Omental fat pad (tissue), 4 donors: Measurements from ENCODE around the gene ANKAR. TPM values are rescaled to one million over a fixed set of nuclear protein-coding genes. Genes with fewer than 3 reads are reported as not detected.

Source experiments
- ATAC-seq: fragments of 150-250 bp; one replicate; pipeline ENCODE4 v1.9.1; 2016; ENCODE audit warnings: mild to moderate bottlenecking, moderate library complexity; ENCODE audit not compliant: low FRiP score
- DNase-seq: peaks from one replicate; pipeline ENCODE4 v3.0.0-alpha.2; 2019; ENCODE audit warnings: low spot score
- total RNA-seq, 4 donors: library from RNA; depleted of rRNA; stranded (reverse); fragments of >200 nt; gene quantifications; one replicate each; pipeline ENCODE4 v1.1.0, GENCODE V29; 2016
- TF ChIP-seq, protein P1 (sequence below), 3 donors: fragments of 450-650 bp; IDR thresholded peaks; one replicate each; pipeline ENCODE4 v1.5.1; 2016 to 2017; ENCODE audit warnings: antibody characterized with exemption in 3 of 3, mild to moderate bottlenecking in 3 of 3, moderate library complexity in 2 of 3

The ANKAR gene
- total RNA-seq, 4 donors from 2014 or later = 7.3 to 19.4 (median 10.8) TPM

DNA sequence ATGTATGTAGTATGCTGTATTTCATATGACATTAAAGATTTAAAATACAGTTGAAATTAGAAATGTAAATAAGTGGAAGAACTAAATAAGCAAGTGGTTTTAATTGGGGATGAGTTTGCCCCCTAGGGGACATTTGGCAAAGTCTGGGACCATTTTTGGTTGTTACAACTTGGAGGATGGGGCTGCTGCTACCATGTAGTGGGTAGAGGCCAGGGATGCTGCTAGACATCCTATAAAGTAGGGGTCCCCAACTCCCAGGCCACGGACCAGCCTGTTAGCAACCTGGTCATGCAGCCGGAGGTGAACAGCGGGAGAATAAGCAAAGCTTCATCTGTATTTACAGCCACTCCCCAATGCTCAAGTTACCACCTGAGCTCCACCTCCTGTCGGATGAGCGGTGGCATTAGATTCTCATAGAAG is 41.1 kb upstream of the ANKAR start:
- DNase-seq (no peak), ATAC-seq (no peak)
- TF ChIP-seq, protein P1, sequence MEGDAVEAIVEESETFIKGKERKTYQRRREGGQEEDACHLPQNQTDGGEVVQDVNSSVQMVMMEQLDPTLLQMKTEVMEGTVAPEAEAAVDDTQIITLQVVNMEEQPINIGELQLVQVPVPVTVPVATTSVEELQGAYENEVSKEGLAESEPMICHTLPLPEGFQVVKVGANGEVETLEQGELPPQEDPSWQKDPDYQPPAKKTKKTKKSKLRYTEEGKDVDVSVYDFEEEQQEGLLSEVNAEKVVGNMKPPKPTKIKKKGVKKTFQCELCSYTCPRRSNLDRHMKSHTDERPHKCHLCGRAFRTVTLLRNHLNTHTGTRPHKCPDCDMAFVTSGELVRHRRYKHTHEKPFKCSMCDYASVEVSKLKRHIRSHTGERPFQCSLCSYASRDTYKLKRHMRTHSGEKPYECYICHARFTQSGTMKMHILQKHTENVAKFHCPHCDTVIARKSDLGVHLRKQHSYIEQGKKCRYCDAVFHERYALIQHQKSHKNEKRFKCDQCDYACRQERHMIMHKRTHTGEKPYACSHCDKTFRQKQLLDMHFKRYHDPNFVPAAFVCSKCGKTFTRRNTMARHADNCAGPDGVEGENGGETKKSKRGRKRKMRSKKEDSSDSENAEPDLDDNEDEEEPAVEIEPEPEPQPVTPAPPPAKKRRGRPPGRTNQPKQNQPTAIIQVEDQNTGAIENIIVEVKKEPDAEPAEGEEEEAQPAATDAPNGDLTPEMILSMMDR (IDR thresholded peaks at IDR 0.05) = no peak

DNA sequence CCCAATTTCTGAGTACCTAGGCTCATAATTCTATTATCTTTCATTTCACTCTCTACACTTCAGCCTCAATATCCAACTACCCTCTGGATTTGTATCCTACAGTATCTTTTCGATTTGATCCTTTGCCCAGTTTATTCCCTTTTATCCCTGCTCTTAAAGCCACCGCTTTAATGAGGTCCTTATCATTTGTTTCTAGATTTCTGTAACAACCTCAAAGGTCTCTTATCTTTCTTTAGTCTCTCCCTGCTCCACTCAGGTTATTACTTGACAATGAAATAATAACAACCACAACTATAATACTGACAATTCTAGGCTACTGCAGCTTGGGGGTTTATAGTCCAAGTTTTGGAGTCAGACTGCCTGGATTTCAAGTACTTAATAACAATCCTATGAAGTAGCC is 39.1 kb upstream of the ANKAR start:
- ATAC-seq (no peak), DNase-seq (no peak)
- TF ChIP-seq, protein P1 (IDR thresholded peaks at IDR 0.05) = no peak

DNA sequence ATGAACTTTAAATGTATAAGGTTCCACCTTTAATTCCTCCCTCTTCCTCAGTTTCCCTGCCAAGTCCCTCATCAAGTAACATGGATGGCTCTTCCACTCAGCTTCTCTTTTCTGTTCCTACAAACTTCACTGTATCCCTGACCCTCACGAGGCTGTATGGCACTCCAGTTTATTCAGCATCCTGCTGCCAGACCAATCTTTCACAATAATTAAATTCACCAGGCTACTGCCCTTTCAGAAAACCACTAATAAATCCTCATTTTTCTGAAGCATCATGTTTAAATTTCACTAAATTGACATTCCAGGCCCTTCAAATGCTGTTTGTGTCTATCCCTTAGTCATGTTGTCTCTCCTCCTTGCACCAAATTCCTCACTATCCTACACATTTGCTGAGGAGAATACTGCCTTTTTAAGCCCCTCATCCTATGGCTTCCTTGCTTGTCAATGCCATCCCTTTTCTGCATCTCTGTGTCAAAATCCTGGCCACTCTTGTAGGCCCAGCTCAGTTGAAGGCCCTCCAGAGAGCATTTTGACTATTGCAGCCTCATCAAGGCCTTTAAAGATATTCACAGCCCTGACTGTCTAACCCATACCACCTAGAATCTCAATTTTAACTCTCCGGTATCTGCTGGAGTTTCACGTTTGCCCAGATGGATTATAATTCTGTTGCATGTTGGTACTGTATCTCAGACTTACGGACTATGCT is 36.0 kb upstream of the ANKAR start:
- DNase-seq = no peak
- TF ChIP-seq, protein P1 (IDR thresholded peaks at IDR 0.05) = no peak
- ATAC-seq = no peak

DNA sequence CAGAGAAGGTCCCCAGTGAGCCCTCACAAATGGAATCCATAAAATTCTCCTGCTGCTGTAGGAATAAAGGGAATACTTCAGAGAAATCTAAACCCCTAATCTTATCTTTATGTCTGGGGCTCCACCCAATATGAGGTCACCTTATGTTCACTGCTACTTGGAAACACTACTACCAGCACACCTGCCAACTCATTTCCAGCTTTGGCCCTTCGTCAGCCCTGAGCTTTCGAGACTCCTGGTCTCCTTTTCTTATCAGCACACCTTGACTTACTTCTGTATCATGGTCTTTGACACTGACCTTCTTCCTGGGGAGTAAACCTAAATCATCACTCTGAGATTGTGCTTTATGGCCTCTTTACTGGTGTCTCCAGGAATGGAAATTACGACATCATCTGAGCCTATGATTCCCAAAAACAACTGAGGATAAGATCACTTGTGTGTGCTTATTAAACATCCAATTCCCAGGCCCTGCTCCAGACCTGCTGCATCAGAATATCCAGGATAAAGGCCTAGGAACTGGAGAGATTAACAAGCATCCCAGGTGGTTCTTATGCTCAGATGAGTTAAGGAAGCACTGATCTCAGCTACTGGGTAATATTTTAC is 35.4 kb upstream of the ANKAR start:
- DNase-seq (no peak), ATAC-seq (no peak)
- TF ChIP-seq, protein P1 (IDR thresholded peaks at IDR 0.05) = no peak

- ATAC-seq (no peak), DNase-seq (no peak)
- TF ChIP-seq, protein P1 (IDR thresholded peaks at IDR 0.05) = no peak
These were observed 33.5 kb upstream of the ANKAR start for GRCh38 chr2:189641002-189641401.

- TF ChIP-seq, protein P1 (IDR thresholded peaks at IDR 0.05) = no peak
- DNase-seq (no peak), ATAC-seq (no peak)
These were observed 32.9 kb upstream of the ANKAR start for GRCh38 chr2:189641590-189641989.

GRCh38 chr2:189646521-189646920 is 27.9 kb upstream of the ANKAR start:
- TF ChIP-seq, protein P1 (IDR thresholded peaks at IDR 0.05) = no peak
- DNase-seq (no peak), ATAC-seq (no peak)
